Measurements from ENCODE around the gene NOL9.

- TF ChIP-seq, protein P1, sequence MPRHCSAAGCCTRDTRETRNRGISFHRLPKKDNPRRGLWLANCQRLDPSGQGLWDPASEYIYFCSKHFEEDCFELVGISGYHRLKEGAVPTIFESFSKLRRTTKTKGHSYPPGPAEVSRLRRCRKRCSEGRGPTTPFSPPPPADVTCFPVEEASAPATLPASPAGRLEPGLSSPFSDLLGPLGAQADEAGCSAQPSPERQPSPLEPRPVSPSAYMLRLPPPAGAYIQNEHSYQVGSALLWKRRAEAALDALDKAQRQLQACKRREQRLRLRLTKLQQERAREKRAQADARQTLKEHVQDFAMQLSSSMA (CRISPR knock-in tag; IDR thresholded peaks at IDR 0.05) = no peak
- no peak for TF ChIP-seq HDAC2 (IDR thresholded peaks at IDR 0.05)
- TF ChIP-seq RERE (CRISPR knock-in tag; IDR thresholded peaks at IDR 0.05; ENCODE audit: borderline replicate concordance) = no peak
- TF ChIP-seq SMARCC2 (IDR thresholded peaks at IDR 0.05; ENCODE audit: low read depth) = no peak
- no peak for TF ChIP-seq NCOA2 (IDR thresholded peaks at IDR 0.05; ENCODE audit: partially characterized antibody in 2 of 2)
- TF ChIP-seq ATF3 (IDR thresholded peaks at IDR 0.05) = no peak
- TF ChIP-seq ATF3 (CRISPR knock-in tag; conservative IDR thresholded peaks at IDR 0.05) = no peak
- TF ChIP-seq RNF2 (IDR thresholded peaks at IDR 0.05) = no peak
- TF ChIP-seq PHF8 (IDR thresholded peaks at IDR 0.05; ENCODE audit: borderline replicate concordance, low read length) = no peak
- TF ChIP-seq TCF7L2 (IDR thresholded peaks at IDR 0.05; ENCODE audit: low read depth, low read length) = no peak
- TF ChIP-seq RBBP5 (IDR thresholded peaks at IDR 0.05; ENCODE audit: borderline replicate concordance, insufficient read depth, low read length, poor library complexity, severe bottlenecking) = no peak
Measured at GRCh38 chr1:6560267-6560666, 6.0 kb upstream of the NOL9 start.
